IgD-negative memory B cell (primary cell): ENCODE data around the gene CORO1C. TPM values are rescaled to one million over a fixed set of nuclear protein-coding genes. Genes with fewer than 3 reads are reported as not detected.

Experiments used
- H3K27ac Mint-ChIP-seq, 3 donors: one replicate each; pipeline ENCODE4 v1.8.0; 2020 to 2022; ENCODE audit warnings: mild to moderate bottlenecking in 3 of 3, mixed read lengths in 3 of 3, moderate library complexity in 1 of 3
- H3K27me3 Mint-ChIP-seq: one replicate; pipeline ENCODE4 v1.8.0; 2021; ENCODE audit warnings: mixed read lengths
- H3K36me3 Mint-ChIP-seq: one replicate; pipeline ENCODE4 v1.8.0; 2020; ENCODE audit warnings: mild to moderate bottlenecking, mixed read lengths
- H3K4me1 Mint-ChIP-seq, 3 donors: one replicate each; pipeline ENCODE4 v1.8.0; 2020 to 2022; ENCODE audit warnings: mixed read lengths in 3 of 3, mild to moderate bottlenecking in 1 of 3
- H3K4me3 Mint-ChIP-seq, 4 donors: one replicate each; pipeline ENCODE4 v1.8.0; 2020 to 2022; ENCODE audit warnings: mild to moderate bottlenecking in 4 of 4, mixed read lengths in 4 of 4, moderate library complexity in 3 of 4
- H3K9me3 Mint-ChIP-seq, 3 donors: one replicate each; pipeline ENCODE4 v1.8.0; 2020 to 2021; ENCODE audit warnings: mixed read lengths in 3 of 3, mild to moderate bottlenecking in 1 of 3
- polyA plus RNA-seq: library from polyadenylated mRNA; unstranded; fragments of 300-500 nt; fragmentation: Illumina TruSeq; gene quantifications from one replicate; pipeline ENCODE4 v1.2.3, GENCODE V29; 2021

The CORO1C gene
- polyA plus RNA-seq, 1 donor from 2014 or later: 71.8 TPM

- no peaks in the 10 kb centered on the region for H3K27me3 Mint-ChIP-seq
- peak overlapping the region; percentile 18 to 91 (median 78) for H3K4me3 Mint-ChIP-seq
- peaks cover 45 to 47% (median 45%) of the 10 kb centered on the region in 3 donors for H3K4me1 Mint-ChIP-seq
- peaks cover 9% of the 10 kb centered on the region for H3K36me3 Mint-ChIP-seq
- no peaks in the 10 kb centered on the region for H3K9me3 Mint-ChIP-seq
- peak overlapping the region; percentile 66 to 89 (median 80) for H3K27ac Mint-ChIP-seq
These were observed 40.7 kb downstream of the CORO1C start for GRCh38 chr12:108690542-108691174.

GRCh38 chr12:108690191-108690518 lies 41.2 kb downstream of the CORO1C start:
- peak overlapping the region; percentile 40 to 88 (median 80) for H3K27ac Mint-ChIP-seq
- H3K36me3 Mint-ChIP-seq: peaks cover 7% of the 10 kb centered on the region
- peak overlapping the region in 3 of 4 donors; percentile 18 to 86 (median 81) for H3K4me3 Mint-ChIP-seq
- no peaks in the 10 kb centered on the region for H3K9me3 Mint-ChIP-seq
- H3K4me1 Mint-ChIP-seq: peaks cover 49 to 50% (median 49%) of the 10 kb centered on the region in 3 donors
- no peaks in the 10 kb centered on the region for H3K27me3 Mint-ChIP-seq

DNA sequence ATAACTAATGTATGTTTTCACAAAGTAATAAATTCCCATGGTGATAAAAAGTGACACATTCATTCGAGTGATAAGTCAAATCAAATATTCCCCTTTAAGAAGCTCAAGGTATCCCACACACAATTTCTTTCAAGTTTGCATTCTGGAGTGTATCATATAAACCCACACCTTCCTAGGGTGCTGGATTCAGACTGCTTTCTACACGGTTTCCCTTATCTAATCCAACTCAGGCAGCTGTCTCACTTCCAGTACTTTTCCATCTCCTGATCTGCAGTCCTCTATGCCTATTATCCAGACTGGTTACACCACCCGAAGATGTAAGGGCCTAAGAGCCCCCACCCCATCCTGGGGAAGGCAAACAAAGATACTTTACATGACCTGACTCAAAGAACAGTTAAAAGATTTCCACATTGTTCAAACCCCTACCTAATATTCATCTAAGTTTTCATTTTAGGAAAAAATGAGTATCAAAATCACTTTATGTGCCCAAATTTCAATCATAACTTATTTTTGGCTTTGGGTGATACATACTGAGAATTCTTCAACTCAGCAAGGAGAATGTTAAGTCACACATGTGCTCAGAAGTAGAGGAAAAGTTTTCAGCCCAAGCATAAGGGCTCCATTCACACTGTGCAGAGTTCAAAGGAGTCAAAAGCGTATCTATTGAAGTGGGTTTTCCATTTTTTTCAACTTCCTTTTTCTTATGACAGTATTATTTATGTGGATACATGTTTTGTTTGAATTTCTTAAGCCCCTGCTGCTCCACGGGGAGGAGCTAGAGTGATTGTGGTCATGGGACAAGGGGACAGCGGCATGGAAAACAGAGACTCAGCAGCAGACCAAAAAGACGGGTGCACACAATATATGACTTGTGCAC lies 41.8 kb downstream of the CORO1C start:
- H3K27me3 Mint-ChIP-seq: no peaks in the 10 kb centered on the region
- peaks cover 51 to 56% (median 53%) of the 10 kb centered on the region in 3 donors for H3K4me1 Mint-ChIP-seq
- peaks cover 7% of the 10 kb centered on the region for H3K36me3 Mint-ChIP-seq
- H3K9me3 Mint-ChIP-seq: no peaks in the 10 kb centered on the region
- H3K27ac Mint-ChIP-seq: peak overlapping the region; percentile 40 to 88 (median 80)
- peak overlapping the region in 3 of 4 donors; percentile 18 to 86 (median 81) for H3K4me3 Mint-ChIP-seq

- Mint-ChIP-seq H3K27me3 (no peaks in the 10 kb centered on the region), H3K4me1 (peaks cover 44 to 50% (median 48%) of the 10 kb centered on the region in 3 donors), H3K9me3 (no peaks in the 10 kb centered on the region), H3K27ac (no peak overlapping the region), H3K4me3 (no peak overlapping the region), H3K36me3 (peaks cover 4% of the 10 kb centered on the region)
These were observed 44.5 kb downstream of the CORO1C start for GRCh38 chr12:108686780-108687179.

- Mint-ChIP-seq H3K4me1 (peaks cover 40 to 48% (median 42%) of the 10 kb centered on the region in 3 donors), H3K4me3 (no peak overlapping the region), H3K27ac (no peak overlapping the region), H3K27me3 (no peaks in the 10 kb centered on the region), H3K36me3 (peaks cover 6% of the 10 kb centered on the region), H3K9me3 (no peaks in the 10 kb centered on the region)
These were observed 45.7 kb downstream of the CORO1C start for GRCh38 chr12:108685469-108686260.

DNA sequence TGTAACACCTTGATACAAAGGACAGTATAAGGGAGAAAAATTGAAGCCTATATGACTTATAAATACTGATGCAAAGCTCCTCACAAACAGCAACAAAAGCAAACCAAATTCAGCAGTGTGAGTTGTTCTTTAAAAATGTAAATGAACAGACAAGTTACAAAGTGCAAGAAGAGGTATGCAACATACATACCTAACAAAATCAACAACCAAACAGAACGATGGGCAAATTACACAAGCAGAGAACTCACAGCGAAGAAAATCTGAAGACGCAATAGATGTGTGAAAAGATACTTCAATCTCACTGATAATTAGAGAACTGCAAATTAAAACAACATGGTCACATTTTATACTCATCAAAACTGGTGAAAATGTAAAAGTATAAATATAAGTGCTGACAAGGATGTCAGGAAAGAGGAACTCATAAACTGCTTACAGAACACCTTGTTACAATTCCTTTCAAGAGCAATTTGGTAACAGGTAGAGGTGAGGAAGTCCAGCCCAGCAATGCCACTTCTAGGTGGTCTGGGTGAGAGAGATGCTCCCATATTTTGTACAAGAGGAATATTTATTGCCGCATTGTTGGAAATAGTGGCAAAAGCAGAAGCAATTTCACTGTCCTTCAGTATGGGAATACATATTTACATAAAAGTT lies 47.3 kb downstream of the CORO1C start:
- peaks cover 8% of the 10 kb centered on the region for H3K36me3 Mint-ChIP-seq
- no peak overlapping the region for H3K4me3 Mint-ChIP-seq
- no peaks in the 10 kb centered on the region for H3K9me3 Mint-ChIP-seq
- H3K27ac Mint-ChIP-seq: peak overlapping the region in 2 of 3 donors; percentile 11 to 85
- H3K27me3 Mint-ChIP-seq: no peaks in the 10 kb centered on the region
- H3K4me1 Mint-ChIP-seq: peaks cover 25 to 37% (median 29%) of the 10 kb centered on the region in 3 donors

DNA sequence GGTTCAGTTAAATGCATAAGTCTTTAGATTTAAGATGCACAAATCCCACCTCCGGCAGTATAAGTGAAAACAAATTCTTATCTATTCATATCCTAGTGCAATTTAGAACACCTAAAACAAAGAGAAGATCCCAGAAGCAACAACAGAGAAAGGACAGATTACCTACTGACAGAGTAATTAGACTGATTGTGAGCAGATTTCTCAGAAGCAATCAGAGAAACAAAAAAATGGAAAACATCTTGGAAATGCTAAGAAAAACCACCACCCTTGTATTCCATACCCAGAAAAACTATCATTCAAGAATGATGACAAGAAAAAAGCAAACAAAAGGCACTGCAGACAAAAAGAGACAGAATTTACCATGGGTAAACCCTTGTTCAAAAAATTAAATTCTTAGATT lies 50.0 kb downstream of the CORO1C start:
- Mint-ChIP-seq H3K4me1 (peaks cover 28 to 33% (median 32%) of the 10 kb centered on the region in 3 donors), H3K36me3 (peaks cover 8% of the 10 kb centered on the region), H3K27ac (peak overlapping the region in 1 of 3 donors; percentile 37), H3K27me3 (no peaks in the 10 kb centered on the region), H3K4me3 (peak overlapping the region in 1 of 4 donors; percentile 30), H3K9me3 (no peaks in the 10 kb centered on the region)

DNA sequence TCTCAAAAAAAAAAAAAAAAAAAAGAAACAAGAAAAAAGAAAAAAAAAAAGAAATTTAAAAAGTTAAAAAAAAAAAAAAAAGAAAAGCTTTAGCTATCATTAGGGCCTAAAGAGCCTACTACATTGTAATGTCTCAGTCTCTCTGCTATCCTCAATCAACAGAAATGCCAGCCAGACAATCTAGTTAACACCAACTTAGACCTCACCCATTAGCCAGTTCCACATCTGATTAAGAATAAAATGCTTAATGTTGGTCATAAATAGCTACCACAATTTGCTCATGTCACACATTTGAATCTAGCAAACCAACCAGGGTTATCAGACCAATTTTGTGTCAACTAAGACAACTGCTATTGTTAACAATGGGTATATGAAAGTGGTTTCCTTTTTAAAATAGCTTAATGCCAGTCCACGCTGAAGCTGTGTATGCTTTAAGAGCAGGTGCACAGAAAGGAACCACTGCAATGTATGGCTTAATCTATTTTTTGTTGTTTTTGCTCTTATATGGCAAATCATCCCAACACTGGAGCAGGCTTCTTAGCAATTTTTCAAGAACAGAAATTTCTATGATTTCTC lies 52.1 kb downstream of the CORO1C start:
- no peaks in the 10 kb centered on the region for H3K27me3 Mint-ChIP-seq
- H3K4me1 Mint-ChIP-seq: peaks cover 18 to 20% (median 19%) of the 10 kb centered on the region in 3 donors
- no peak overlapping the region for H3K4me3 Mint-ChIP-seq
- H3K36me3 Mint-ChIP-seq: peaks cover 15% of the 10 kb centered on the region
- H3K27ac Mint-ChIP-seq: no peak overlapping the region
- no peaks in the 10 kb centered on the region for H3K9me3 Mint-ChIP-seq

DNA sequence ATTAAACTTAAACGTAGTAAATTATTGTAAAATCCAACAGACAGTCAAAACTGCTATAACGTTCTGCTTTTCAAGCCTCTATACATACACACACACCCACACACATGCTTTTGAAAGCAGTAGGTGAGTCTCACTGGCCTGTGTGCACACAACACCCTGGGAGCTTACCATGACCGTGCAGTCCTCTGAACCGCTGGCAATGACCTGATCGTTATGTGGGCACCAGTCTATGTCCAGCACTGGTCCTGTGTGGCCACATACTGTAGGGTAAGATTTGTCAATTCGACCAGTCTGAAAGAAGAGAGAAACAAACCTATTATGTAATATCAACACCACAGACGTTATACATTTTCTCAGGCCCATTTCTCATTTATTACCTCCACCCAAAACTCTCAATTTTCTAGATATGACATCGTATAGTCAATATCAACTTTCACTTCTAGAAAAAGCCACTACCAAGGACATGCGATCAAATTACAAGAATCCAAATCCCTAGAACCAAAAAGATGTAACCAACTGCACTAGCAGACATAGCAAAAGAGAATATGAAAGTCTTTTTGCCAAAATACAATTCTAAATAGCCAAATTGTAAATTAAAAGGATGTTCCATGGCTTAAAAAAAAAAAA lies 53.1 kb downstream of the CORO1C start:
- Mint-ChIP-seq H3K4me3 (no peak overlapping the region), H3K9me3 (no peaks in the 10 kb centered on the region), H3K36me3 (peaks cover 16% of the 10 kb centered on the region), H3K27ac (no peak overlapping the region), H3K4me1 (peaks cover 11 to 15% (median 14%) of the 10 kb centered on the region in 3 donors), H3K27me3 (no peaks in the 10 kb centered on the region)

DNA sequence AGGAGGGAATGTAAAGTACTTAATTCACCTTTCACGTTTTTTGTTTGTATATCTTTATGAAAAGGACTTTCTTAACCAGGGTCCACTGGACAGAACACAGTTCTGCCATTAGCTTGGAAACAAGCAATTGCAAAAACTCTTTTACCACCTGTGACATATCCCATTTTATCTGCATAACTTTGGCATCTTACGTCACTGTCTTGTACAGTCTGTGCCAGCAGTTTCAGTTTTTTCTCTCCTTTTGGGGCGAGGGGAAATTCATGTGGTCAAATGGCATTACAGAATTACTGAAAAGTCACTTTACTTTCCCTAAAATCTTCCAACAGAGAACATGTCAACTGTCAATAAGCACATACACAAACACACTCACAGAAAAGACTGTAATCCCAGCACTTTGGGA lies 53.9 kb downstream of the CORO1C start:
- H3K36me3 Mint-ChIP-seq: peaks cover 16% of the 10 kb centered on the region

GRCh38 chr12:108676707-108677106 lies 54.6 kb downstream of the CORO1C start:
- Mint-ChIP-seq H3K36me3 (peaks cover 16% of the 10 kb centered on the region), H3K27me3 (no peaks in the 10 kb centered on the region)

More for the DNA sequence above, 53.9 kb downstream of the CORO1C start:
- Mint-ChIP-seq H3K4me1 (peaks cover 10 to 15% (median 14%) of the 10 kb centered on the region in 3 donors), H3K27ac (no peak overlapping the region), H3K27me3 (no peaks in the 10 kb centered on the region), H3K9me3 (no peaks in the 10 kb centered on the region), H3K4me3 (no peak overlapping the region)

GRCh38 chr12:108675792-108676191 lies 55.5 kb downstream of the CORO1C start:
- Mint-ChIP-seq H3K36me3 (peaks cover 14% of the 10 kb centered on the region), H3K27ac (no peak overlapping the region), H3K27me3 (no peaks in the 10 kb centered on the region), H3K4me3 (no peak overlapping the region), H3K9me3 (no peaks in the 10 kb centered on the region), H3K4me1 (peaks cover 3 to 9% (median 7%) of the 10 kb centered on the region in 3 donors)

More at GRCh38 chr12:108676707-108677106, 54.6 kb downstream of the CORO1C start:
- Mint-ChIP-seq H3K9me3 (no peaks in the 10 kb centered on the region), H3K4me1 (peaks cover 10 to 14% (median 12%) of the 10 kb centered on the region in 3 donors), H3K27ac (no peak overlapping the region), H3K4me3 (no peak overlapping the region)

DNA sequence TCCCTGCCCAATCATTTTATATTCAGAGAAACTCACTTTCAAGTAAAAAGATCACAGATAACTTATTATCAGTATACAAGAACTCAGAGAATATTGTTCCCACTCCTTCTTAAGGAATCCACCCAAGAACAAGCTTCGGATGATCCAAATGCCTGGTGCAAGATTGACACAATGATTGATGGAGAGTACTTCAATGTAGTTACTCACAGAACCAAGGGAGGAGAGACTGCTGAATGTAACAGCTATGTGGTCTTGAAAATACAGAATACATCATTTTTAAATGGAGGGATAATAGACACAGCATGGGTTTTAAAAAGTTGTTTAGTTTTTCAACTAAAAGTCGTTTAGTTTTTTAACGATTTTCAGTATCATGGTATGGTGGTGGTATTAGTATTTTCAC lies 59.3 kb downstream of the CORO1C start:
- H3K9me3 Mint-ChIP-seq: no peaks in the 10 kb centered on the region
- H3K4me3 Mint-ChIP-seq: no peak overlapping the region
- peaks cover 14% of the 10 kb centered on the region for H3K36me3 Mint-ChIP-seq
- H3K27me3 Mint-ChIP-seq: no peaks in the 10 kb centered on the region
- peaks cover 10 to 14% (median 10%) of the 10 kb centered on the region in 3 donors for H3K4me1 Mint-ChIP-seq
- H3K27ac Mint-ChIP-seq: peak overlapping the region in 1 of 3 donors; percentile 71

GRCh38 chr12:108671110-108671509 lies 60.2 kb downstream of the CORO1C start:
- H3K9me3 Mint-ChIP-seq: no peaks in the 10 kb centered on the region
- peaks cover 12 to 24% (median 19%) of the 10 kb centered on the region in 3 donors for H3K4me1 Mint-ChIP-seq
- peak overlapping the region in 2 of 3 donors; percentile 51 to 71 for H3K27ac Mint-ChIP-seq
- no peak overlapping the region for H3K4me3 Mint-ChIP-seq
- H3K36me3 Mint-ChIP-seq: peaks cover 12% of the 10 kb centered on the region
- H3K27me3 Mint-ChIP-seq: no peaks in the 10 kb centered on the region
